ENCODE results near the gene CDKL1.
"Not testable (repeated sequence)": the region's sequence is repeated elsewhere in the genome, so short reads cannot be mapped to it uniquely, and the experiment has no call there.

Gene CDKL1

DNA sequence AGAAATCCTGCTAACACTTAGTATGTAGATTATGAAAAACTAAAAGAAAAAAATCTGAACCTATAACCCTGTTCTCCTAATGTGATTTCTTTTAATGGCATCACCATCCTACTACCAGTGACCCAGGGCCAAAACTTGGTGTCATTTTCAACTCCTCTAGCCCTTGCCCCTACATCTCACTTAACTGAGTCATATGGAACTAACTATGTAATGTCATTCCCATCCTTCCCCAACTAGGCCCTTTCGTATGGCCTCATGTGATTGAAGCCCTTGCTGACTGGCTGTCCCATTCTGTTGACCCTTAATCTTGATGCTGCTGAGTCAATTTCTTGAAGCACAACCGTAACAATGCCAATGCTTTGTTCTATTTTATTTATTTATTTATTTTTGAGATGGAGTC is 77.0 kb downstream of the CDKL1 start:
- H3K4me3 ChIP-seq (ENCODE audit: low read depth in 1 of 2, low read length in 2 of 2): no peak overlapping the region
- H3K9ac ChIP-seq (ENCODE audit: low read depth in 1 of 2, low read length in 2 of 2): no peak overlapping the region
- H3K27ac ChIP-seq (ENCODE audit: low read depth, low read length): no peak overlapping the region
- peaks cover 12 to 15% of the 10 kb centered on the region in 2 donors for H3K4me1 ChIP-seq (ENCODE audit: control insufficient read depth in 1 of 2, insufficient read depth in 2 of 2, low read length in 2 of 2)
- peaks cover 0 to 20% of the 10 kb centered on the region in 2 donors for H3K36me3 ChIP-seq (ENCODE audit: control insufficient read depth in 1 of 2, insufficient read depth in 2 of 2, low read length in 2 of 2)
- H3K9me3 ChIP-seq (ENCODE audit: control insufficient read depth in 1 of 2, low read length in 2 of 2): no peaks in the 10 kb centered on the region
- H3K27me3 ChIP-seq (ENCODE audit: control insufficient read depth in 1 of 2, insufficient read depth in 2 of 2, low read length in 2 of 2): no peaks in the 10 kb centered on the region

DNA sequence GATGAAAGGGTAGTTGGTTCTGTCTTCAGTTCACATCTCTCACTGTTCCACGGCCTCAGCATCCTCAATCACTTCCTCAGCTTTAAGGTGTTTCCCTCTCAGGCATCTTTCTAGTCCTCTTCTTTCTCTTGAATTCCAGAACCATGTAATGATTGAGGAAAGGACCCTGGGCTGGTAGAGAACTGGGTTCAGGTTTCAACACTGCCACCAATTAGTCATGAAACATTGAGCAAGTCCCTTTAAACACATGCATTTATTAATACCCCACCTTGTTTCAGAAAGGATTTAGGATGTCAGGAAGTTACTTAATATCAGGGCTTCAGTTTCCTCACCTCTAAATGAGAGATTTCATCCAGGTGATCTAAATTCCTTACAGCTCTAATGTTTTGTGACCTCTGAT is 77.4 kb downstream of the CDKL1 start:
- Histone ChIP-seq H3K27me3 (ENCODE audit: control insufficient read depth in 1 of 2, insufficient read depth in 2 of 2, low read length in 2 of 2) (no peaks in the 10 kb centered on the region), H3K4me1 (ENCODE audit: control insufficient read depth in 1 of 2, insufficient read depth in 2 of 2, low read length in 2 of 2) (peaks cover 12 to 15% of the 10 kb centered on the region in 2 donors), H3K4me3 (ENCODE audit: low read depth in 1 of 2, low read length in 2 of 2) (no peak overlapping the region), H3K27ac (ENCODE audit: low read depth, low read length) (no peak overlapping the region), H3K9me3 (ENCODE audit: control insufficient read depth in 1 of 2, low read length in 2 of 2) (no peaks in the 10 kb centered on the region), H3K9ac (ENCODE audit: low read depth in 1 of 2, low read length in 2 of 2) (no peak overlapping the region), H3K36me3 (ENCODE audit: control insufficient read depth in 1 of 2, insufficient read depth in 2 of 2, low read length in 2 of 2) (peaks cover 0 to 17% of the 10 kb centered on the region in 2 donors)

DNA sequence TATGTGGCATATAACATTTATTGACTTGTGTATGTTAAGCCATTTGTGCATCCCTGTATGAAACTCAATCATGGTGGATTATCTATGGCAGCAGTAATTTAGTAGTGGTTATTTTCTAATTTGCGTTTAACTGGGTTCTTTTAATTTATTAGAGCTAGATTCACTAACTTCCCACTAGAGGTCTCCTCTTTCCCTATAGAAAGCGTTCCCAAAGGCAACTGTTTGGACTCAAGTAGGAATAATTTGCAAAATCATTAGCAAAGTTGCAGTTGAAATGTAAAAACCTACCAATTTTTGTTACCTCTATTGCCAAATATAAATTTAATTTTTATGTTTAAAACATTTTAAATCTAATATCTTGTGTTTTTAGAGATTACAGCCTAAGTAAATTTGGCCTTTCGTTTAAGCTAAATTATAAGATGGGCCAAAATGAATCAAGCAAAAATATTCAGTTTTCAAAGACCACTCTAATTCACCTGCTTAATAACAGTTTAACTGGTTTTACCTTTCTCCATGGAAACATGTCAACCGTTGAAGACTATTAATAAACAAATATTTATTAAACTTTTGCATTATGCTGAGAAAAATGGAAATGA is 78.6 kb downstream of the CDKL1 start:
- peaks cover 0 to 9% of the 10 kb centered on the region in 2 donors for H3K36me3 ChIP-seq (ENCODE audit: control insufficient read depth in 1 of 2, insufficient read depth in 2 of 2, low read length in 2 of 2)

DNA sequence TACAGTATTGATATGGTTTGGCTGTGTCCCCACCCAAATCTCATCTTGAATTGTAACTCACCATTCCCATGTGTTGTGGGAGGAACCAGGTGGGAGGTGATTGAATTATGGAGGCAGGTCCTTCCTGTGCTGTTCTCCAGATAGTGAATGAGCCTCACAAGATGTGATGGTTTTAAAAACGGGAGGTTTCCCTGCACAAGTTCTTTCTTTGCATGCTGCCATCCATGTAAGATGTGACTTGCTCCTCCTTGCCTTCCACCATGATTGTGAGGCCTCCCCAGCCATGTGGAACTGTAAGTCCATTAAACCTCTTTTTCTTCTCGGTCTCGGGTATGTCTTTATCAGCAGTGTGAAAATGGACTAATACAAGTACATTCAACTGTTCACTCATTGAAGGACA is 82.6 kb downstream of the CDKL1 start:
- H3K9ac ChIP-seq (ENCODE audit: low read depth in 1 of 2, low read length in 2 of 2); H3K27ac ChIP-seq (ENCODE audit: low read depth, low read length); H3K27me3 ChIP-seq (ENCODE audit: control insufficient read depth in 1 of 2, insufficient read depth in 2 of 2, low read length in 2 of 2); H3K4me3 ChIP-seq (ENCODE audit: low read depth in 1 of 2, low read length in 2 of 2); H3K36me3 ChIP-seq (ENCODE audit: control insufficient read depth in 1 of 2, insufficient read depth in 2 of 2, low read length in 2 of 2); H3K9me3 ChIP-seq (ENCODE audit: control insufficient read depth in 1 of 2, low read length in 2 of 2): not testable (repeated sequence)
- peaks cover 11 to 15% of the 10 kb centered on the region in 2 donors for H3K4me1 ChIP-seq (ENCODE audit: control insufficient read depth in 1 of 2, insufficient read depth in 2 of 2, low read length in 2 of 2)

More for the DNA sequence above, 78.6 kb downstream of the CDKL1 start:
- H3K27ac ChIP-seq (ENCODE audit: low read depth, low read length): no peak overlapping the region
- no peaks in the 10 kb centered on the region for H3K9me3 ChIP-seq (ENCODE audit: control insufficient read depth in 1 of 2, low read length in 2 of 2)
- H3K9ac ChIP-seq (ENCODE audit: low read depth in 1 of 2, low read length in 2 of 2): no peak overlapping the region
- H3K4me1 ChIP-seq (ENCODE audit: control insufficient read depth in 1 of 2, insufficient read depth in 2 of 2, low read length in 2 of 2): peaks cover 18 to 20% of the 10 kb centered on the region in 2 donors
- H3K27me3 ChIP-seq (ENCODE audit: control insufficient read depth in 1 of 2, insufficient read depth in 2 of 2, low read length in 2 of 2): no peaks in the 10 kb centered on the region
- no peak overlapping the region for H3K4me3 ChIP-seq (ENCODE audit: low read depth in 1 of 2, low read length in 2 of 2)

DNA sequence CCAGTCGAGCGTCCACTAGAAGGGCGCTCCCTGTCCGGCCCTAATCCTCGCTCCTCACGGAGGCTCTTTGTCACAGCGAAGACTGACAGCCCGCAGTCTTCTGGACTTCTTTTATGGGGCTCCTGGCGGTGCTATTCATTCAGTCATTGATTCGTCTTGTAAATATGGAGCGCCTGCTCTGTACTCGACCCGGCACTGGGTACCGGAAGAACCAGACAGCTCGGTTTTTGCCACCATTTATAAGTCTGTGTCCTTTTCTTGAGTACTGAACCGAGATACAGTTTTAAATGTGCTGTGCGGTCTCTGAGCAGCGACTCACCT is 84.0 kb downstream of the CDKL1 start:
- H3K27ac ChIP-seq (ENCODE audit: low read depth, low read length): peak overlapping the region; percentile 95
- H3K4me1 ChIP-seq (ENCODE audit: control insufficient read depth in 1 of 2, insufficient read depth in 2 of 2, low read length in 2 of 2): peaks cover 11 to 15% of the 10 kb centered on the region in 2 donors
- peak overlapping the region; percentile 95 to 96 for H3K4me3 ChIP-seq (ENCODE audit: low read depth in 1 of 2, low read length in 2 of 2)
- H3K9ac ChIP-seq (ENCODE audit: low read depth in 1 of 2, low read length in 2 of 2): peak overlapping the region; percentile 69 to 84
- H3K27me3 ChIP-seq (ENCODE audit: control insufficient read depth in 1 of 2, insufficient read depth in 2 of 2, low read length in 2 of 2): no peaks in the 10 kb centered on the region
- no peaks in the 10 kb centered on the region for H3K9me3 ChIP-seq (ENCODE audit: control insufficient read depth in 1 of 2, low read length in 2 of 2)
- H3K36me3 ChIP-seq (ENCODE audit: control insufficient read depth in 1 of 2, insufficient read depth in 2 of 2, low read length in 2 of 2): no peaks in the 10 kb centered on the region

DNA sequence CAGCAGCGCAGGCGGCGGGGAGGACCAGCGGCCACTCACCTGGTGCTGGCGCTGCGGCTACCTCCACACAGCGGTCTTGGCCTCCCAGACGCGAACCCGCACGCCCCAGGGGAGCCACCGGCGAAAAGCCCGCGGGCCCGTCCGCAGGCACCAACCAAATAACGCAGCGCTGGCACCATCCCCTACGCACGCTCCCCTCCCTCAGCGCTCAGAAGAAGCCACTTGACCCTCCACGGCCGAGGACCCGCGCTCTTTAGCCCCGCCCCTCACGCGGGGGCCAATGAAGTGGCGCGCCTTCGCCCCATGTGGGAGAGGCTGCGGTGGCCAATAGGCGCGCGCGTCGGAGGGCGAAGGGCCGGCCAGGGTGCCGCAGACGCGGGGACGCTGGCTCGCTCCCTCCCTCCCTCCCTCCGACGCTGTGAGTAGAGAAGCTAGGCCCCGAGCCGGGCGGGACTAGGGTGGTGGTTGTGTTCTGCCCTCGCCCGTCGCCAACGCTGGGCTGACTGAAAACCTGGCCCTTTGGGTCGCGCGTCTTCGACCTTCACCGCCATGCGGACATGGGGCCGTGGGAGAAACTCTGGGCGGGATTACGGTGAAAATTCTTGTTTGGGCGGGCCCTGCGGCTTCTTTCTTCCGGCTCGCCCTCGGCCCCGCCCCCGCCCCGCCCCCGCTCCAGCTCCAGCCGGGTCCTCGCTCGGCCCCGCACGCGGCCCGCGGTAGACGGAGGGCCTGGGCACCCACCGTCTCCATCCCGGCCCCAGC is 84.5 kb downstream of the CDKL1 start, which contains the start of the genes DMAC2L and L2HGDH:
DMAC2L (plus strand) TSS at position 353 of the 762 bp plus-strand sequence. CDS start 9,164 bp downstream, outside the sequence.
L2HGDH (minus strand) TSS at position 258 of the 762 bp plus-strand sequence; CDS start at position 179, 79 bp downstream.
- Histone ChIP-seq H3K4me3 (ENCODE audit: low read depth in 1 of 2, low read length in 2 of 2) (peak within 1 kb of the TSS; percentile 95 to 96), H3K27me3 (ENCODE audit: control insufficient read depth in 1 of 2, insufficient read depth in 2 of 2, low read length in 2 of 2) (no peaks in the 10 kb centered on the region), H3K4me1 (ENCODE audit: control insufficient read depth in 1 of 2, insufficient read depth in 2 of 2, low read length in 2 of 2) (peaks cover 11 to 15% of the 10 kb centered on the region in 2 donors)

DNA sequence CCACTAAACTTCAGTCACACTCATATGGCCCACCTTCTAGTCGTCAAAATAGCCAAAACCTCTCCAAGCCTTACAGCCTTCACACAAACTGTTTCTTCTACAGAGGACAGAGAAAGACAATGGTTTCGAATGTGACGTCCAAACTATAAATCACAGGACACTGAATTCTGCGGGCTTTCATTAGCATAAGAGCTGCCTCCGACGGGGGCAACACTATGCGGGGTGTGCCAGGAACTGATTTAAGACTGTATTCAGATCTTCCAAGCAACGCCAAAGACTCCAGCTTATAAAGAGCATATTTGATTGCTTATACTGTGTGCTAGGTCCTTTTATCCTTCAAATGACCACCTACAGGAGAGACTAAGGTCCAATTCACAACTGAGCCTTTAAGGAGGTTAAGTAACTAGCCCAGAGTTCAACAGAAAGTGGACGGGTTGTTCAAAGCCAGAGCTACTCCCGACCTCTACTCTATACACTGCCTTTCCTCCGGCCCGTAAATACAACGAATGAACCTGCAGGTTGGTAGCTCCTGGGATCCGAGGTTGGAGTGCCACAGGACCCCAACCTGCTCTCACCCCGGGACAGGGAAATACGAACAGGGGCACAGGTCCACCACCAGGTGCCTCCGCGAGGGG is 85.2 kb downstream of the CDKL1 start:
- H3K27ac ChIP-seq (ENCODE audit: low read depth, low read length): peak overlapping the region; percentile 95
- H3K4me1 ChIP-seq (ENCODE audit: control insufficient read depth in 1 of 2, insufficient read depth in 2 of 2, low read length in 2 of 2): peaks cover 11 to 15% of the 10 kb centered on the region in 2 donors
- no peaks in the 10 kb centered on the region for H3K9me3 ChIP-seq (ENCODE audit: control insufficient read depth in 1 of 2, low read length in 2 of 2)
- no peaks in the 10 kb centered on the region for H3K27me3 ChIP-seq (ENCODE audit: control insufficient read depth in 1 of 2, insufficient read depth in 2 of 2, low read length in 2 of 2)
- peak overlapping the region; percentile 95 to 96 for H3K4me3 ChIP-seq (ENCODE audit: low read depth in 1 of 2, low read length in 2 of 2)
- H3K36me3 ChIP-seq (ENCODE audit: control insufficient read depth in 1 of 2, insufficient read depth in 2 of 2, low read length in 2 of 2): no peaks in the 10 kb centered on the region
- H3K9ac ChIP-seq (ENCODE audit: low read depth in 1 of 2, low read length in 2 of 2): peak overlapping the region; percentile 84 to 91

More for the DNA sequence above, 84.5 kb downstream of the CDKL1 start, which contains the start of the genes DMAC2L and L2HGDH:
- Histone ChIP-seq H3K9me3 (ENCODE audit: control insufficient read depth in 1 of 2, low read length in 2 of 2) (no peaks in the 10 kb centered on the region), H3K27ac (ENCODE audit: low read depth, low read length) (peak within 1 kb of the TSS; percentile 95), H3K36me3 (ENCODE audit: control insufficient read depth in 1 of 2, insufficient read depth in 2 of 2, low read length in 2 of 2) (no peaks in the 10 kb centered on the region), H3K9ac (ENCODE audit: low read depth in 1 of 2, low read length in 2 of 2) (peak within 1 kb of the TSS; percentile 84 to 91)

DNA sequence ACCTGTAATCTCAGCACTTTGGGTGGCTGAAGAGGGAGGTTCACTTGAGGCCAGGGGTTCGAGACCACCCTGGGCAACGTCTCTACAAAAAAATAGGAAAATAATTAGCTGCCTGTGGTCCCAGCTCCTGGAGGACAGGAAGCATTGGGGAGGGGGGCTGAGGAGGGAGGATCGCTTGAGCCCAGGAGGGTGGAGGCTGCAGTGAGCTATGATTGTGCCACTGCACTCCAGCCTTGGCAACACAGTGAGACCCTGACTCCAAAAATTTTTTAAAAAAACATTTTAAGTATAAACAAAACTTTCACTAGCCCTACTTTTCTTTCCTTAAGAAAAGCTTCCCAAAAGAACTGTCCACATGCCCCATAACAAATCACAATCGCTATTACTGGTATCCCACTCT is 86.2 kb downstream of the CDKL1 start:
- no peaks in the 10 kb centered on the region for H3K27me3 ChIP-seq (ENCODE audit: control insufficient read depth in 1 of 2, insufficient read depth in 2 of 2, low read length in 2 of 2)
- H3K4me1 ChIP-seq (ENCODE audit: control insufficient read depth in 1 of 2, insufficient read depth in 2 of 2, low read length in 2 of 2): peaks cover 11 to 15% of the 10 kb centered on the region in 2 donors
- H3K27ac ChIP-seq (ENCODE audit: low read depth, low read length): no peak overlapping the region
- no peak overlapping the region for H3K4me3 ChIP-seq (ENCODE audit: low read depth in 1 of 2, low read length in 2 of 2)
- H3K9me3 ChIP-seq (ENCODE audit: control insufficient read depth in 1 of 2, low read length in 2 of 2): no peaks in the 10 kb centered on the region
- H3K36me3 ChIP-seq (ENCODE audit: control insufficient read depth in 1 of 2, insufficient read depth in 2 of 2, low read length in 2 of 2): no peaks in the 10 kb centered on the region
- H3K9ac ChIP-seq (ENCODE audit: low read depth in 1 of 2, low read length in 2 of 2): no peak overlapping the region

DNA sequence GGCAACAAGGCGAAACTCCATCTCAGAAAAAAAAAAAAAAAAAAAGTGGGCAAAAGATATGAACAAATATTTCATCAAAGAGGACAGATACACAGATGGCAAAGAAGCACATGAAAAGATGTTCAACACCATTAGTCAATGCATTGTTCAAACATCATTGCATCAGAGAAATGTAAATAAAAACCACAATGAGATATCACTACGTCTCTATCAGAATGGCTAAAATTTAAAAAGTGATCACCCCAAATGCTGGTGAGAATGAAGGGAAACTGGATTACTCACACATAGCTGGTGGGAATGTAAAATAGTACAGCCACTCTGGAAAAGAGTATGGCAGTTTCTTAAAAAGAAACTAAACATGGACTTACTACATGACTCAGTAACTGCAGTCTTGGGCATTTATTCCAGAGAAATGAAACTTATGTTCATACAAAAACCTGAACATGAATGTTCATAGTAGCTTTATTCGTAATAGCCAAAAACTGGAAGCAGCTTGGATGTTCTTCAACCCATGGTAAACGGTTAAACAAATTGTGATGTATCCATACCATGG is 88.2 kb downstream of the CDKL1 start:
- no peak overlapping the region for H3K9ac ChIP-seq (ENCODE audit: low read depth in 1 of 2, low read length in 2 of 2)
- H3K9me3 ChIP-seq (ENCODE audit: control insufficient read depth in 1 of 2, low read length in 2 of 2): no peaks in the 10 kb centered on the region
- peaks cover 9 to 12% of the 10 kb centered on the region in 2 donors for H3K4me1 ChIP-seq (ENCODE audit: control insufficient read depth in 1 of 2, insufficient read depth in 2 of 2, low read length in 2 of 2)
- H3K27me3 ChIP-seq (ENCODE audit: control insufficient read depth in 1 of 2, insufficient read depth in 2 of 2, low read length in 2 of 2): no peaks in the 10 kb centered on the region
- no peaks in the 10 kb centered on the region for H3K36me3 ChIP-seq (ENCODE audit: control insufficient read depth in 1 of 2, insufficient read depth in 2 of 2, low read length in 2 of 2)
- no peak overlapping the region for H3K27ac ChIP-seq (ENCODE audit: low read depth, low read length)
- no peak overlapping the region for H3K4me3 ChIP-seq (ENCODE audit: low read depth in 1 of 2, low read length in 2 of 2)

All from duodenal mucosa (tissue), 2 donors.